Fibroblast of mammary gland (primary cell): Measurements from ENCODE around the gene RPS24.

Experiments used
- DNase-seq: peaks from one replicate; pipeline ENCODE4 v3.0.0-alpha.2; 2010; ENCODE audit warnings: low read depth
- H3K4me3 ChIP-seq: 2 replicates; pipeline ENCODE4 v1.5.1; 2011; ENCODE audit warnings: low read depth, mild to moderate bottlenecking, low read length, moderate library complexity; ENCODE audit not compliant: control insufficient read depth
- TF ChIP-seq, protein P1 (sequence below): conservative IDR thresholded peaks from 2 replicates; pipeline ENCODE4 v1.5.1; 2011; ENCODE audit warnings: low read depth, low read length, inconsistent platforms; ENCODE audit not compliant: control insufficient read depth, insufficient read depth

Gene RPS24

GRCh38 chr10:78042752-78043104 is 9.1 kb downstream of the RPS24 start:
- TF ChIP-seq, protein P1, sequence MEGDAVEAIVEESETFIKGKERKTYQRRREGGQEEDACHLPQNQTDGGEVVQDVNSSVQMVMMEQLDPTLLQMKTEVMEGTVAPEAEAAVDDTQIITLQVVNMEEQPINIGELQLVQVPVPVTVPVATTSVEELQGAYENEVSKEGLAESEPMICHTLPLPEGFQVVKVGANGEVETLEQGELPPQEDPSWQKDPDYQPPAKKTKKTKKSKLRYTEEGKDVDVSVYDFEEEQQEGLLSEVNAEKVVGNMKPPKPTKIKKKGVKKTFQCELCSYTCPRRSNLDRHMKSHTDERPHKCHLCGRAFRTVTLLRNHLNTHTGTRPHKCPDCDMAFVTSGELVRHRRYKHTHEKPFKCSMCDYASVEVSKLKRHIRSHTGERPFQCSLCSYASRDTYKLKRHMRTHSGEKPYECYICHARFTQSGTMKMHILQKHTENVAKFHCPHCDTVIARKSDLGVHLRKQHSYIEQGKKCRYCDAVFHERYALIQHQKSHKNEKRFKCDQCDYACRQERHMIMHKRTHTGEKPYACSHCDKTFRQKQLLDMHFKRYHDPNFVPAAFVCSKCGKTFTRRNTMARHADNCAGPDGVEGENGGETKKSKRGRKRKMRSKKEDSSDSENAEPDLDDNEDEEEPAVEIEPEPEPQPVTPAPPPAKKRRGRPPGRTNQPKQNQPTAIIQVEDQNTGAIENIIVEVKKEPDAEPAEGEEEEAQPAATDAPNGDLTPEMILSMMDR: no peak
- no peak for DNase-seq
- H3K4me3 ChIP-seq: no peak overlapping the region

DNA sequence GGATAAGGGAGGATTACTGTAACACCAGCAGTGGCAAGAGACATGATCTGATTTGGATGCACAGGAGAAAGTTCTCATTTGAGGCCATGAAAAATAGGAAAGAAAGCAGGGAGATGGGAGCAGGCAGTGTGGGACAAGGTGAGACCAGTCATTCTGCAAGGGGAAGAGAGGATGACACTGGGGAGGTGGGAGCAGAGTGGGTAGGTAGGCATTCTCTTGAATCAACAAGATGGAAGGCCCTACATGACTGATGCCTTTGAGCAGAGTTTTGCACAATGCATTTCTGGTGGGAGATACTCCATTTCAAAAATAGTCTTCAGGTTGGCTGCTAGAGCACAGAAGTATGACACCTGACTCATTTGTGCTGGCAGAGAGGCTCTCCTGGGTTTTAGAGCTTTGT is 10.5 kb downstream of the RPS24 start:
- no peak overlapping the region for H3K4me3 ChIP-seq
- TF ChIP-seq, protein P1: no peak
- no peak for DNase-seq

DNA sequence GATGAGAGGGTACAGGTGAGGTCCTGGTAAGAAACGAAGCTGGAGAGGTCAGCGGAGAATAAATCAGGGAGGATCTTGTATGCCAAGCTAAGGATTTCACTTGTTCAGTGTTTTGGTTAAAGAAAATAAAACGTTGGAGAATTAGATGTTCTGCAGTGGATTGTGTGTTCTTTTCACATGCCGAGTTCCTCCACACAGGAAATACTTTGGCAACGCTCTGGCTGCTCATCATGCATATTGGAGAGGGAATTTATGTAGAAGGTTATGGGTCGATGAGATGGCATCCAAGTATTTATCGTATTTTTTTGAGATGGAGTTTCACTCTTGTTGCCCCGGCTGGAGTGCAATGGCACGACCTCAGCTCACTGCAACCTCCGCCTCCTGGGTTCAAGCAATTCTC is 11.0 kb downstream of the RPS24 start:
- TF ChIP-seq, protein P1: no peak
- no peak overlapping the region for H3K4me3 ChIP-seq
- DNase-seq: no peak

DNA sequence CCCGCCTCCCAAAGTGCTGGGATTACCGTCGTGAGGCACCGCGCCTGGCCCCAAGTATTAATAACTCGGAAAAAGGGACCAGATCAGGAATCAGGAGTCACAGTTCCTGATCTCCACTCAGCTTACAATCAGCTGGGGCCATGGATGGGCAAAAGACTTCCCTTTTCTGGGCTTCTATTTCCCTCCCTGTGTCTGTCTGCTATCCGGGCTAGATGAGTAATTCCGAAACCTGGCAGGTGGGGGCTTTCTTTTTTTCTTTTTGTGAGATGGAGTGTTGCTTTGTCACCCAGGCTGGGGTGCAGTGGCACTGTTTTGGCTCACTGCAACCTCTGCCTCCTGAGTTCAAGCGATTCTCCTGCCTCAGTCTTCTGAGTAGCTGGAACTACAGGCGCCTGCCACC is 11.6 kb downstream of the RPS24 start:
- H3K4me3 ChIP-seq: no peak overlapping the region
- TF ChIP-seq, protein P1: no peak
- DNase-seq: no peak

GRCh38 chr10:78045856-78046255 is 12.2 kb downstream of the RPS24 start:
- no peak overlapping the region for H3K4me3 ChIP-seq
- no peak for DNase-seq
- TF ChIP-seq, protein P1: no peak

DNA sequence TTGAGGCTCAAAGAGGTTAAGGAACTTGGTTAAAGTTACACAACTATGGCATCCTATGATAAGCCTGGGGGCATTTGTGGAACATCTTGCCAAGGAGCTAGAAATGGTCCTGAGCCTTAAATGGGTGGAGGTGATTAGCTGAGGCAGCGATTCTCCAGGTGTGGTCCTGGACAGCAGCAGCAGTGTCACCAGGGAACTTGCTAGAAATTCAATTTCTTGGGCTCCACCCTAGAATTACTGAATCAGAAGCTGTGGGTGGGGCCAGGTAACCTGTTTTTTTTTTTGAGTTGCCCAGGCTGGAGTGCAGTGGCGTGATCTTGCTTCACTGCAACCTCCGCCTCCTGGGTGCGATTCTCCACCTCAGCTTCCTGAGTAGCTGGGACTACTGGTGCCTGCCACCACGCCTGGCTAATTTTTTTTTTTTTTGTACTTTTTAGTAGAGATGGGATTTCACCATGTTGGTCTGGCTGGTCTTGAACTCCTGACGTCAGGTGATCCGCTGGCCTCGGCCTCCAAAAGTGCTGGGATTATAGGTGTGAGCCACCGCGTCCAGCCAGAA is 13.1 kb downstream of the RPS24 start:
- no peak for DNase-seq
- H3K4me3 ChIP-seq: no peak overlapping the region
- TF ChIP-seq, protein P1: no peak

GRCh38 chr10:78047314-78047891 is 13.7 kb downstream of the RPS24 start:
- TF ChIP-seq, protein P1: peak; percentile 97
- DNase-seq: peak; percentile 88

More at GRCh38 chr10:78047314-78047891, 13.7 kb downstream of the RPS24 start:
- H3K4me3 ChIP-seq: no peak overlapping the region
